ENCODE data around the gene MT1F.
A peak's percentile ranks its signal among the peaks of the same experiment; 100 is the strongest.

The MT1F gene

DNA sequence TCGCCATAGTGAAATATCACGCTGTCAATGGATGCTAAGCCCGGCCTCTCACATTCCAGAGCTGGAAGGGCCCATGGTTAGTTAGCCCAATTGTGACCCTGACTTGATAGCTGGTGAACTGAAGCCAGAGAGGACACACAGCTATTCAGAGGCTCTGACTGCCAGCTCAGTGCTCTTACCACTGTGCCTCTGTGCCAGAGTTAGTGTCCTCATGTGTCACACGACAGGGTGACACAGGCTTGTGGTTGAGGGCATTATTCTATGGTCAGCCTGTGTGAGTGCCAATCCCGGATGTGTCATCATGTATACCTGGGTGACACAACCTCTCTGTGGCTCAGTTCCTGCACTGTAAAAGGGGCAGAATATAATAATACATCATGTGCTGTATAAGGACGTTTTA is 22.1 kb downstream of the MT1F start:
- DNase-seq (ENCODE audit: insufficient read length, low spot score): no peak
- no peak for TF ChIP-seq POLR2A (IDR thresholded peaks at IDR 0.05; ENCODE audit: low read depth, low read length)
- no peak for FAIRE-seq

- FAIRE-seq (no peak), DNase-seq (ENCODE audit: insufficient read length, low spot score) (peak; percentile 89)
- peak; percentile 90 for TF ChIP-seq POLR2A (IDR thresholded peaks at IDR 0.05; ENCODE audit: low read depth, low read length)
Observed at GRCh38 chr16:56681939-56682702, 24.4 kb downstream of the MT1F start, which contains the start of gene MT1X. TSS of gene MT1X (plus strand) at chr16:56682470. CDS start at chr16:56682541, 71 bp downstream.

GRCh38 chr16:56682703-56683397 is 25.1 kb downstream of the MT1F start:
- FAIRE-seq (no peak), DNase-seq (ENCODE audit: insufficient read length, low spot score) (no peak)
- TF ChIP-seq POLR2A (IDR thresholded peaks at IDR 0.05; ENCODE audit: low read depth, low read length): no peak

DNA sequence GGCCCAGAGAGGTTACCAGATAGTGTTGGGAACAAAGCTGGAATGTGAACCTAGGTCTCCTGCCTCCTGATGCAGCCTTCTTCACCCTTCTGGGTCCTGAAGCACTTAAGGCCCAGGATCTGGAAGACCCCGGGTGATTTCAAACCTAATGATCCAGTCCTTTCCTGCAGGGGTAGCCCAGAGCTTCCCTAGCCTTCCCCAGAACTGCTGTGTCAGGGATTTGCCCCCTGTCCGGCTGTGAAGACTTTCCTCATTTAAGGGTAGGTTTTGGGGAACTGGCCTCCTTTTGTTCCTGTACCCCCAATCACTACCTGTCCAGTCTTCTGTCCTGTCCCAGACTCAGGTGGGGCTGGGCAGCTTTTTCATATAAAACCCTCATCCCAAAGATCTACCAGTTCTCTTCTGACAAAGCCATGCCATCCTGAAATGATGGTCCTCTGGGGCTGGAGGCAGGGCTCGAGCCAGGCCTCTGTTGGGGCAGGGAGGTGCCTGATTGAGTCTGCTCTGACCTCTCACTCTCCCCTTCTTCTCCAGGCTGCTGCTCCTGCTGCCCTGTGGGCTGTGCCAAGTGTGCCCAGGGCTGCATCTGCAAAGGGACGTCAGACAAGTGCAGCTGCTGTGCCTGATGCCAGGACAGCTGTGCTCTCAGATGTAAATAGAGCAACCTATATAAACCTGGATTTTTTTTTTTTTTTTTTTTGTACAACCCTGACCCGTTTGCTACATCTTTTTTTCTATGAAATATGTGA is 25.8 kb downstream of the MT1F start:
- no peak for DNase-seq (ENCODE audit: insufficient read length, low spot score)
- FAIRE-seq: no peak
- TF ChIP-seq POLR2A (IDR thresholded peaks at IDR 0.05; ENCODE audit: low read depth, low read length): no peak

DNA sequence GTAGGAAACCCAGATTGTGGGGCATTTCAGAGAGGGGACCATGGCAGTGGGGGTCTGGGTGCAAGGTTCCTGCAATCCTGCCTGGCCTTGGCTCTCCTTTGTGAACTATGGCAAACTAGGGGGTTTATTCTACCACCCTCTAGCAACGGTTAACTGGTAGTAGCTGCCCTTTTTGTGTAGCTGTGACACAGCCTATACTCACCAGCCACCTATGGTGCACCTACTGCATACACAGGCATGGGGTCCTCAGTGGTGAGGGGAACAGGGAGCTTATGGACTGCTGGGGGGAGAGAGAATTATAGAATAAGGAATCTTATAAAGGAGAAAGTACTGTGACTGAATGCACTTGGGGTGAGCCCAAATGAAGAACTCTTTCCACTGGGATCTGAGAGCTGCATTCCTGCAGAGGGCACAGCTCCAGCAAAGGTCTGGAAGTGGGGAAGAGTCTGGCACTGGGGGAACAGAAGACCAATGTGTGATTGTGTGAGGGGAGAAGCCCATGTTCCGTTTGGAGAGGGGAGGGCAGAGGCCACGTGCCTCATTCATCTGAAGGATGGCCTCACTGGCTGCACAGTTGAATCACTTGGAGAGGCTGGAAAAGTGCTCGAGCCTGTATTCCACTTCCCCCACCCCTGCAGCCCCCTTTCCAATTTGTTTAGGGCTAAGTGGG is 26.6 kb downstream of the MT1F start:
- DNase-seq (ENCODE audit: insufficient read length, low spot score) (no peak), FAIRE-seq (no peak)
- peak; percentile 21; the same call in 1 of the 2 replicates for TF ChIP-seq POLR2A (IDR thresholded peaks at IDR 0.05; ENCODE audit: low read depth, low read length)

GRCh38 chr16:56684926-56685590 is 27.3 kb downstream of the MT1F start:
- DNase-seq (ENCODE audit: insufficient read length, low spot score) (no peak), FAIRE-seq (no peak)
- no peak for TF ChIP-seq POLR2A (IDR thresholded peaks at IDR 0.05; ENCODE audit: low read depth, low read length)

DNA sequence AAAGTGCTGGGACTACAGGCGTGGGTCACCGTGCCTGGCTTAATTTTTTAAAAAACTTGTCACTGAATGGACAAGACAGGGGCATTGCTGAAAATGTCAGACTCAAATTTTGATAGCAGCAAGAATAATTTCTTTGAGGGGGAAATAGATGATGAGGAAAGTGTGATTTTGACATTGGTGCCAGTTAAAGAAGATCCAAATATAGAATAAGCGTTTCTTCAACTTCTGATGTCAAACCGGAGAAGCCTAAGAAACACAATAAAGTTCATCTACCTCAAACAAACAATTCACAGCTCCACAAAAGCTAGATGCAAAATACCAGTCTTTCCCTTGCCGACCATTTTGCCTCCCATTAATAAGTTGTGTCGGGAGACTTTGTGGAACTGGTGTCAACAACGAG is 29.0 kb downstream of the MT1F start:
- DNase-seq (ENCODE audit: insufficient read length, low spot score) (no peak), FAIRE-seq (no peak)
- TF ChIP-seq POLR2A (IDR thresholded peaks at IDR 0.05; ENCODE audit: low read depth, low read length): no peak

DNA sequence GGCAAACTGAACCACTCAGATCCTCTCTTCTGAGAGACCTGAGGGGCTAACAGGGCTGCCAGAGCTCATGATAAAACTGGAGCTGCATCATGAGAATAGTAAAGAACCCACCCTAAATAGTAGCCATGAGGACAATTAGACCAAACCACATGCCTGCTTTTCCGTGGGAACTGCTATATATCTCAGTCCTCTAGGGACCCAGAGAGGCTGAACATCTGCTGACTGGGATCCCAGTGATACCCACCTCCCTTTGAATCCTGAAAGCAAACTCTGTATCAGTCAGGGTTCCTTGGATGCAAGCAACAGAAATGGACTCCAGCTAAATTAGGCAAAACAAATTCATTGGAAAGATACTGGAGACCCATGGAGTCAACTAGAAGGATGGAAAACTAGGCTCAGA is 31.0 kb downstream of the MT1F start:
- DNase-seq (ENCODE audit: insufficient read length, low spot score) (no peak), FAIRE-seq (no peak)
- no peak for TF ChIP-seq POLR2A (IDR thresholded peaks at IDR 0.05; ENCODE audit: low read depth, low read length)

DNA sequence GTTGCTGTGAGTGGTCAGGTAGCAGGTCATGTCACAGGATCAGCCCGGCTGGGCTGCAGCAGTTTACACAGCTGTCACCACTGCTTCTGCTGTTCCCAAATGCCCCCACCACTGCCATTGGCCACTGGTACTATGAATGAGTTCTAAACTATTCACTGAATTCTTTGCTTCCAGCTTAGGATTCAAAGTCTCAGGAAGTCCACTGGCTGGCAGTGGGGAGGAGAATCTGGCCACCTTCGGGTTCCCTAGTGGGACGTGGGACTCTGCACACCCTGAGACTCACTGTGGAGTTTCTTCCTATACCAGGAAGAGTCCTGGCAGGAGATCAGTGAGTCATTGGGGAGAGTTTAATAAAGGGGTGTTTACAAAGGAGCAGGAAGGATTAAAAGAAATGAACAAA is 31.4 kb downstream of the MT1F start:
- FAIRE-seq: no peak
- no peak for TF ChIP-seq POLR2A (IDR thresholded peaks at IDR 0.05; ENCODE audit: low read depth, low read length)
- DNase-seq (ENCODE audit: insufficient read length, low spot score): no peak

DNA sequence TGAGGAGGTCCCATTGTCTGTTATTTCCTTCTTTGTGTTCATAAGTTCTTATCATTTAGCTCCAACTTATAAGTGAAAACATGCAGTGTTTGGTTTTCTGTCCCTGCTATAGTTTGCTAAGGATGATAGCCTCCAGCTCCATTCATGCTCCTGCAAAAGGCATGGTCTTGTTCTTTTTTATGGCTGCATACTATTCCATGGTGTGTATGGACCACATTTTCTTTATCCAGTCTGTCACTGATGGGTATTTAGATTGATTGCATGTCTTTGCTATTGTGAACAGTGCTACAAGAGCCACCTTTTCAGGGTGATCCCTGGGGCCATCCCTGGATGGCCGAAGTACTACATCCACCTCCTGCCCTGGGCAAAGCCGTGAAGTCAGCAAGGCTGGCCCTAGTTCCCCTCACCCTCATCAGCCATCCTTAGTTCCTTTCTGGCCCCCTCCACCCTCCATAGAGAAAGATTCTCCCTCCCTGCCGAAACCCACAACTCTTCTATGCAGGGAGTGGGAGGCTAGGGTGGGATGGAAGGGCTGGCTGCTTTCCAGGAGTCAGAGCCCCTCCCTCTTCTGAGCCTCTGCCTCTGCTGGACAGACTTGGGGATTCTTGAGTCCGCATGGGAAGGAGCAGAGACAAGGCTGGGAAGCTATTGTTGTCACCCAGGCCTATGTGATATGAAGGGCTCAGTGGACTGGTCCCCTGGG is 32.8 kb downstream of the MT1F start:
- DNase-seq (ENCODE audit: insufficient read length, low spot score) (no peak), FAIRE-seq (no peak)
- no peak for TF ChIP-seq POLR2A (IDR thresholded peaks at IDR 0.05; ENCODE audit: low read depth, low read length)

DNA sequence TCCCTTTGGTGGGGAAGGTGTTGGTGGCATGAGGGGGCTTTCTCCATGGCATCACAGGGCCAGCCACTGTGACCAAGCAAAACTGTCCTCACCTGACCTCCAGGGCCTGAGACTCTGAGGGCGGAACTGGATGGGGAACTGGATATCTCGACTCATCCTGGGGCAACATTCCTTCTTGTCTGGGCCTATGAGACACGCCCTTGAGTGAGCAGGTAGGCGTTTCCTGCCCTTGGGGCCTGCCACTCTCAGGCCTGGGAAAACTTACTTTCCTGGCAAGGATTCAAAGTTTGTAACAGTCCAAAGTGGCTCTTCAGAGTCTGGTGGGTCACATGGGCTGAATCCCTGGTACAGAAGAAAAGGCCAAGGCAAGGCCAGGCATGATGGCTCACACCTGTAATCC is 34.1 kb downstream of the MT1F start:
- FAIRE-seq (peak; percentile 43), DNase-seq (ENCODE audit: insufficient read length, low spot score) (peak; percentile 73)
- no peak for TF ChIP-seq POLR2A (IDR thresholded peaks at IDR 0.05; ENCODE audit: low read depth, low read length)

- no peak for TF ChIP-seq POLR2A (IDR thresholded peaks at IDR 0.05; ENCODE audit: low read depth, low read length)
- no peak for FAIRE-seq
- no peak for DNase-seq (ENCODE audit: insufficient read length, low spot score)
Observed at GRCh38 chr16:56695246-56695645, 37.5 kb downstream of the MT1F start.

Measured in H54 (cell line).